Peyer's patch (tissue), 4 donors: ENCODE results near the gene KCNQ1.

Experiments used
- CTCF ChIP-seq, 6 experiments: fragments of 450-650 bp in 4 of 6; fragments of 200-600 bp in 2 of 6; sonication (generic) in 1 of 6; IDR thresholded peaks; one replicate each; pipeline ENCODE4 v1.5.1; 2017 to 2019; ENCODE audit warnings: antibody characterized with exemption in 6 of 6, mild to moderate bottlenecking in 3 of 6, moderate library complexity in 1 of 6
- POLR2A ChIP-seq, 2 donors: fragments of 450-650 bp; IDR thresholded peaks; one replicate each; pipeline ENCODE4 v1.5.1; 2017; ENCODE audit warnings: antibody characterized with exemption in 2 of 2, mild to moderate bottlenecking in 2 of 2, moderate library complexity in 2 of 2

- TF ChIP-seq CTCF (IDR thresholded peaks at IDR 0.05) (no peak), POLR2A (IDR thresholded peaks at IDR 0.05) (no peak)
Observed at GRCh38 chr11:2558397-2558796, 113.6 kb downstream of the KCNQ1 start.
